GM19351 (cell line): ENCODE results near the gene PDE6D.

Experiments
- ATAC-seq: cut with Tn5 transposase; IDR thresholded peaks from one replicate; pipeline ENCODE4 v1.9.1; 2021; ENCODE audit warnings: mild to moderate bottlenecking, moderate library complexity; ENCODE audit not compliant: unreplicated experiment

Gene PDE6D

GRCh38 chr2:231708773-231709635, 72.1 kb downstream of the PDE6D start:
- ATAC-seq, result no peak

GRCh38 chr2:231707927-231708772, 72.9 kb downstream of the PDE6D start, which contains the start of gene PTMA:
TSS of gene PTMA (plus strand) at chr2:231708525. CDS start at chr2:231708707, 182 bp downstream.
- ATAC-seq, result peak; percentile 61

GRCh38 chr2:231707625-231707926, 73.5 kb downstream of the PDE6D start:
- ATAC-seq, result peak; percentile 1

GRCh38 chr2:231706731-231707624, 74.1 kb downstream of the PDE6D start:
- ATAC-seq, result peak; percentile 37

GRCh38 chr2:231704017-231704416, 77.1 kb downstream of the PDE6D start:
- ATAC-seq, result no peak

GRCh38 chr2:231701456-231702373, 79.4 kb downstream of the PDE6D start:
- ATAC-seq, result no peak

- no peak for ATAC-seq
These were observed 82.1 kb downstream of the PDE6D start for GRCh38 chr2:231699006-231699405.

- ATAC-seq, result no peak
These were observed 85.1 kb downstream of the PDE6D start for GRCh38 chr2:231696004-231696367.

- no peak for ATAC-seq
These were observed 87.1 kb downstream of the PDE6D start for GRCh38 chr2:231693956-231694355.

- ATAC-seq, result no peak
These were observed 88.2 kb downstream of the PDE6D start for GRCh38 chr2:231692847-231693246.

GRCh38 chr2:231691251-231691772, 89.8 kb downstream of the PDE6D start:
- no peak for ATAC-seq

GRCh38 chr2:231689124-231689893, 91.8 kb downstream of the PDE6D start:
- no peak for ATAC-seq

- no peak for ATAC-seq
These were observed 92.4 kb downstream of the PDE6D start for GRCh38 chr2:231688719-231689118.

- no peak for ATAC-seq
These were observed 93.1 kb downstream of the PDE6D start for GRCh38 chr2:231687961-231688360.

- ATAC-seq, result peak; percentile 83
These were observed 93.8 kb downstream of the PDE6D start for GRCh38 chr2:231687133-231687852.

- ATAC-seq, result no peak
These were observed 94.6 kb downstream of the PDE6D start for GRCh38 chr2:231686192-231687100.
